Measurements from ENCODE around the gene PCDH10.
"Not testable (repeated sequence)": the region's sequence is repeated elsewhere in the genome, so short reads cannot be mapped to it uniquely, and the experiment has no call there.

PCDH10 gene

DNA sequence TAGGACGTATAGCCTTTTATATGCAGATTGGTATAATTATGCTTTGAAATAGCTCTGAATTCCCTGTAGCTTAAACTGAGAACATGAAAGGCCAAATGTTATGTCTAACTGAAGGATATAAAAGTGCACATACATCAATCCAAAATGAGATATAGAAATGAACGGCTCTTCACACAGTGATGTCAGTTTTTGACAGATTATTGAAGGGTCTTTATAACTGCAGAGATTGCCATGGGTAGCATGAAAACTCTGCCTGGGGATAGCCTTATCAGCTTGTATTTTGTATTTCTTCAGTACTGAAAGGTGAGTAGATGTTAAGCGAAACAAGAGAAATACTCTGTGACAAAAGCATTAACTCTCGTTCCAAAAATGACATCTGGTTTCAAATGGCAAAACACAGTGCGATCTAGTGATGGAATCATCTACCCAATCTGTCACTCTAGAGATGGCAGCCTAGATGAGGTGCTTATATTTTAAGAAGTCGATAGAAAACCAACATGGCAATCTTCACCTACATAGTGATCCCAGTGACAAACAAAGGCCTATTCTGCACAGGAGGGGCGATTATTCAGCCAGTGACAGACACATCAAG, 59.7 kb downstream of the PCDH10 start:
- Histone ChIP-seq H3K27me3 (replicated peaks; ENCODE audit: control insufficient read depth, insufficient read depth, low read length) (no peaks in the 10 kb centered on the region), H3K4me3 (replicated peaks; ENCODE audit: low read depth, low read length) (no peak overlapping the region), H3K36me3 (ENCODE audit: control insufficient read depth, insufficient read depth, low read length) (no peaks in the 10 kb centered on the region)
- DNase-seq (ENCODE audit: extremely low read depth, insufficient read length) = no peak
- TF ChIP-seq, protein P1, sequence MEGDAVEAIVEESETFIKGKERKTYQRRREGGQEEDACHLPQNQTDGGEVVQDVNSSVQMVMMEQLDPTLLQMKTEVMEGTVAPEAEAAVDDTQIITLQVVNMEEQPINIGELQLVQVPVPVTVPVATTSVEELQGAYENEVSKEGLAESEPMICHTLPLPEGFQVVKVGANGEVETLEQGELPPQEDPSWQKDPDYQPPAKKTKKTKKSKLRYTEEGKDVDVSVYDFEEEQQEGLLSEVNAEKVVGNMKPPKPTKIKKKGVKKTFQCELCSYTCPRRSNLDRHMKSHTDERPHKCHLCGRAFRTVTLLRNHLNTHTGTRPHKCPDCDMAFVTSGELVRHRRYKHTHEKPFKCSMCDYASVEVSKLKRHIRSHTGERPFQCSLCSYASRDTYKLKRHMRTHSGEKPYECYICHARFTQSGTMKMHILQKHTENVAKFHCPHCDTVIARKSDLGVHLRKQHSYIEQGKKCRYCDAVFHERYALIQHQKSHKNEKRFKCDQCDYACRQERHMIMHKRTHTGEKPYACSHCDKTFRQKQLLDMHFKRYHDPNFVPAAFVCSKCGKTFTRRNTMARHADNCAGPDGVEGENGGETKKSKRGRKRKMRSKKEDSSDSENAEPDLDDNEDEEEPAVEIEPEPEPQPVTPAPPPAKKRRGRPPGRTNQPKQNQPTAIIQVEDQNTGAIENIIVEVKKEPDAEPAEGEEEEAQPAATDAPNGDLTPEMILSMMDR (IDR thresholded peaks at IDR 0.05; ENCODE audit: insufficient read depth, low read length, poor library complexity, severe bottlenecking) = no peak

DNA sequence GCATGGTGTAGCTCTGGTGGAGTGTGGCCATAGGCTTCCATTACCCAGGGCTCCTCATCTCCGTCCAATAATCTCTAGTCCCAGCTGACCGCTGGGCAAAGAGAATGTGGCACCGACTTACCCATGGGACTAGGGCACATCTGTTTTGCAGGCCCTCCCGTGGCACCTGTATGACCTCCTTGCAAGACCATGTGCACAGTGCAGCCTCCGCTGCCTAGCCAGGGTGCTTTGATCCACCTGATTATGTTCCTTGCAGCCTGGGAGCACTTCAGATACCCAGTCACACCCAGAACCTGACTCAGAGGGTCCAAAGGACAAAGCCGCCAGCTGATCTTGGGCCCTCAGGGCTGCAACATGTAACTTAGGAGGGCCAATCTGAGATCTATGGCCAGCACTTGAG, 84.8 kb downstream of the PCDH10 start:
- Histone ChIP-seq H3K27me3 (replicated peaks; ENCODE audit: control insufficient read depth, insufficient read depth, low read length) (no peaks in the 10 kb centered on the region), H3K36me3 (ENCODE audit: control insufficient read depth, insufficient read depth, low read length) (no peaks in the 10 kb centered on the region), H3K4me3 (replicated peaks; ENCODE audit: low read depth, low read length) (no peak overlapping the region)
- DNase-seq (ENCODE audit: extremely low read depth, insufficient read length) = no peak
- TF ChIP-seq, protein P1 (IDR thresholded peaks at IDR 0.05; ENCODE audit: insufficient read depth, low read length, poor library complexity, severe bottlenecking) = no peak

DNA sequence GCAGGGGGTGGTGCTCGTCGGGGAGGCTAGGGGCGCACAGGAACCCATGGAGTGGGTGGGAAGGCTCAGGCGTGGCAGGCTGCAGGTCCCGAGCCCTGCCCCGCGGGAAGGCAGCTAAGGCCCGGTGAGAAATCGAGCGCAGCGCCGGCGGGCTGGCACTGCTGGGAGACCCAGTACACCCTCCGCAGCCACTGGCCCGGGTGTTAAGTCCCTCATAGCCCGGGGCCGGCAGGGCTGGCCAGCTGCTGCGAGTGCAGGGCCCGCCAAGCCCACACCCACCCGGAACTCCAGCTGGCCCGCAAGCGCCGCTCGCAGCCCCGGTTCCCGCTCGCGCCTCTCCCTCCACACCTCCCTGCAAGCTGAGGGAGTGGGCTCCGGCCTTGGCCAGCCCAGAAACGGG, 91.4 kb downstream of the PCDH10 start:
- not testable (repeated sequence) for H3K4me3 ChIP-seq (replicated peaks; ENCODE audit: low read depth, low read length); H3K36me3 ChIP-seq (ENCODE audit: control insufficient read depth, insufficient read depth, low read length); DNase-seq (ENCODE audit: extremely low read depth, insufficient read length)

More for the DNA sequence above, 91.4 kb downstream of the PCDH10 start:
- not testable (repeated sequence) for H3K27me3 ChIP-seq (replicated peaks; ENCODE audit: control insufficient read depth, insufficient read depth, low read length)

Data from GM06990 (cell line).